SK-MEL-5 (cell line): ENCODE data around the gene AKAP8L. TPM values are rescaled to one million over a fixed set of nuclear protein-coding genes. Genes with fewer than 3 reads are reported as not detected.
"Not testable (repeated sequence)": the region's sequence is repeated elsewhere in the genome, so short reads cannot be mapped to it uniquely, and the experiment has no call there.

Source experiments
- DNase-seq: peaks from one replicate; pipeline ENCODE4 v3.0.0-alpha.2; 2016; ENCODE audit warnings: low read depth, low spot score
- in situ Hi-C: cut with HindIII; loops from 2 replicates; pipeline ENCODE4 v1.10.0; 2016; ENCODE audit warnings: low sequenced_read_pairs, high pct_unique_total_duplicates, low pct_unique_long_range_greater_than_20kb
- total RNA-seq: library from RNA; depleted of rRNA; stranded (reverse); fragments of >200 nt; shearing (Covaris generic); gene quantifications from 2 replicates; pipeline ENCODE4 v1.2.3, GENCODE V29; 2014

Gene AKAP8L
- total RNA-seq, 1 experiment from 2014 or later, result 41.1 TPM

DNA sequence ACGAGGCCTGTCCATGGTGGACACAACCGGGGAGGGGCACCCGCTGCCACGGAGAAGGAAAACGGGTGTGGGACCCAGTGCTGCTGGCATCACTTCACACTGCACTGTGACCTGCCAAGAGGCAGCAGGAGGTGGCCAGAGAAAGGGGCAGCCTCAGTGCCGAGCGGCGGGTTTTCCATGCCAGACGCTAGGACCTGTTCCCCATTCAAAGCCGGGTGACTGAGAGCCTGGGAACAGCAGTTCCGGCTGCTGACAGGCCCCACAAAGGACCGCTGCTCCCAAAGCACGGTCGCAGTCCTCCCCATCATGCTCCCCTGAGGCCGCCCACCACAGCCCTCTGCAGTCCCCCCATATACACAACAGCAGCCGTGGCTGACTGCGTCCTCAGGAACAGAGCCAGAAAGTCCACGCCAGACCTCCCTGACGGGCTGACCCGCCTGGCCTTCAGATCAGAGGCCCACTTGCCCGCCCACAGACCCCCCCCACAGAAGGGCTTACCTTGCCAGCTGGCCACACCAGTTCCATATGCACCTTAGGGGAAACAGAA lies 44.6 kb downstream of the AKAP8L start:
- DNase-seq, result no peak
- in situ Hi-C loops, result no loop called here

DNA sequence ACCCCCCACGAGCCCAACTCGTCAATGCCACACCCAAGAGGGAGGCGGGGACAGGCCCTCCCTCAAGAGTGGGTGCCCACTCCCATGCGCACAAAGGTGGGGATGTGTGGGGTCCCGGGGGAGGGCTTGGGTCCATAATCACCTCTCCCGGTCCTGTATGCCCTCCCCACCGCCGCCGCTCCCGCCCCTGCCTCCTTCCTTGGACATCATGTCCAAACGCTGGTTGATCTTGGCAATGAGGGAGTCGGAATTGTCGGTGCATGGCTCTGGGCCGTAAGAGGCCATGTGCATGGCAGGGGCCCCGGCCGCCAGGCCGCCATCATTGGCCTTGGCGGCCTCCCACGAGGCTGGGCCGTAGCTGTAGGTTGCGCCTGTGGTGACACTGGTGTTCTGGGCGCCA lies 45.1 kb downstream of the AKAP8L start:
- in situ Hi-C loops, result no loop called here
- DNase-seq, result no peak

DNA sequence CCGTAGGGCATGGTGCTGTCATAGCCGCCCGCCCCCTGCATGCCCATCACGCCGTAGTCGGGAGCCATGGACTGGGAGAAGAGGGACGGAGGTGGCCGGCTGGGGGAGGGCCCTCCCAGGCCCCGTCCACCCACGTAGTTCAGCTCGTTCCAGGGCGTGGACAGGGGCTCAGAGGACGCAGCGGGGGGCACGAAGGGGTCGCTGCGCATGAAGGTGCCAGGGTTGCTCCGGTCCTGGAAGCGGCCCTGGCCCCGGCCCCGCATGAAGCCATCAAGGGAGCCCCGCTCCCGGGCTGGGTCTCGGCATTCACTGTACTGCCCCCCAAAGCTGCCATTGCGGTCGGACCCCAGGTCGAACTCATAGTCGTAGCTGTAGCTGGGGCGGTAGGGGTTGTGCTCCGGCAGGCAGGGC lies 45.9 kb downstream of the AKAP8L start:
- in situ Hi-C loops, result no loop called here
- DNase-seq, result no peak

DNA sequence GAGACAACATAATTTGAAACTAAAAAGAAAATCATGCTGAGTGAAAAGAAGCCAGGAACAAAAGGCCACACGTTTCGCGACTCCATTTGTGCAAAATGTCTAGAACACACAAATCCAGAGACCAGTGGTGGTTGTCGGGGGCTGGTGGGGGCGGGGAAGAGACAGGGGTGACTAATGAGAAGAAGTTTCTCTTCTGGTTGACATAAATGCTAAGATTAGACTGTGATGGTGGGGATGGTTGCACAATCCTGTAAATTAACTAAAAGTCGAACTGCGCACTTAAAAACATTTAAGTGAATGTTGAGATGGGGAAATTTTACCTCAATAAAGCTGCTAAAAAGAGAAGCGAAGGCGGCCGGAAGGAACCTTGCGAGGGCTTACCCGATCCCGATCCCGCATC lies 46.3 kb downstream of the AKAP8L start:
- in situ Hi-C loops, result no loop called here
- DNase-seq, result no peak

DNA sequence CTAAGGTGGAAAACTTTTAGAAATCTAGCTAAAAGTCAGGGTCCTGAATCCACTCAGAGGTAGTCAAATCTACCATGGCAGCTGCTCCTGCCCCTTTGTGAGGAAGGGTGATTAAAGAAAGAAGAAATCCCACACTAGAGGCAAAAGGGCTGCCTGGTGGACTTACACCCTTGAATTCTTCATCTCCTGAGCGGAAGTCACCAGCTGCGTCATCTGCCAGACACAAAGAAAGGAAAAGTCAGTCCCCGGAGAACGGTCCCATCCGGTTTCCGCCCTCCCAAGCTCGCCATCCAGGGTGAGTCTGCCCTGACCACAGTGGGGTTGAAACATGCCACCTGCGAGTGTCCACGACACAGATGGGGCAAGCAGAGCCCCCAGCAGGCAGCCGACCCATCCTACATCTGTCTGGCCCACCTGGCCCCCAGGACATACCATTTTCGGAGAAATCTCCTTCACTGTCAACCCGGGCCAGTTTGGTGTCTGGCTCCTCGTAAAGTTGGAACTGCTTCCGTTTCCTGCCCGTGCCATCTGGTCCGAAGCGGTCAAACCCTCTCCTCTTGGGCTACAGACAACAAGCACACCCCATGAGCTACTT lies 46.9 kb downstream of the AKAP8L start:
- DNase-seq, result no peak
- in situ Hi-C loops, result no loop called here

DNA sequence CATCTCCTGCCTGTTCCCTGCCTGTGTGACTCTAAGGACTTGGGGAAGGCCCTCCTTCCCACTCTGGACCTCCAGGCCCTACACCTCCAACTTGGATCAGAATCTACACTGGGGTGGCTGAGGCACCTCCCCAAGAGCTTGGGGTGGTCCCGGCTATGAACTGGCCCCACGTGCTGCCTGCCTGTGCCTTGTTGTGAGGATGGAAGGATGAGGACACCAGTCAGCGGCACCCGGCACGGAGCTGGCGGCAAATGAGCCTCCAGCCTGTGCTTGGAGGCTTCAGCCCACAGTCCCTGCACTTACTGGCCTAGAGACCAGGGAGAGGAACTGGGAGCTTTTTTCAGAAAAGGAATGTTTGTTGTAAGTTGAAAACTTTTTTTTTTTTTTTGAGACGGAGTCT lies 47.7 kb downstream of the AKAP8L start:
- no peak for DNase-seq
- in situ Hi-C loops, result no loop called here

DNA sequence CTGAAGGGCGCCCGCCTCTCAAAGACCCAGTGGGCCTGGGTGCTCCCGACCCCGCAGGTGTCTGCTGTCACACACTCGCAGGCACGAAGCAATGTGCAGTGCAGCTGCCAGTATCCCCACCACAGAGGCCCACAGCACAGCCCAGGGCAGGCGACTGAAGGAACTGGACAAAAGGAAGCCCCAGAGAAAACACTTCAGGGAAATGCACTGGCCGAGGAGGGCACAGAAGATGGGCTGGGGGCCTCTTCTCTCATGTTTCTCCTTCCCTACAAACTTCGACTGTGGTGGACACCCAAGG lies 49.2 kb downstream of the AKAP8L start:
- DNase-seq, result no peak
- in situ Hi-C loops, result no loop called here

DNA sequence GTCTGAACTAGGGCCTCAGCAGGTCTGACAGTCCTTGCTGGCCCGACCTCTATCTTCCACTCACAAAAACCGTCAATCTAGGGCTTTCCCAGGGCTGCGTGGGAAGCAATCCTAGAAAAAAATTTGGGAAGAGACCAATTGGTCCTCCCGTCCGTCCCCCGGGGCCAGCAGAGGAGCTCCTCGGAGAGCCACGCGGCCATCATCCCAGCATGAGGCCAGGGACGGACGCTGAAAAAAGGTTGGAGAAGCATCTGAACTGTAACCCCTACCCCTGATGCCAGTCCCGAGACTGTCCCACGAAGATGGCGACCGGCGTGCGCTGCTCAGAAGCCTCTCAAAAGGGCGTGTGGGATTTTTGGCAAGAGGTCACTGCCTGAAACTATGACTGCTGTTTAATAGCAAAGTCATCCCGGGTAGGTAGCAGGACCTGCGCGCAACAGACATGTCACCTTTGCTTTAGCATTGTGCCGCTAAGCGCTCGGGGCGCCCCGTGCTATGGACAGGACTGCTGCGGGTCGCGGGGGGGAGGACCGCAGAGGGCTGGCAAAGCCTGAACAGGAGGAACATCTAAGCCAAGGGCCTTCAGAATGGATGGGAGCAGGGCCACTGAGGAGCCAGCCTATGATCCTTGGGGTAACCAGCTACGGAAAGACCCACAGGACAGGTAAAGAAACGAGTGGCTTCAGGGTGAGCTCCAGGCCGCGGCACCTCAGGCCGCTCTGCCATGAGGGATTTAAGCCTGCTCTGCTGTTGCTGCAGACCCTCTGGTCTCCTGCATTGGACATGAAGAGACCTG lies 49.8 kb downstream of the AKAP8L start:
- in situ Hi-C loops, result no loop called here
- no peak for DNase-seq

DNA sequence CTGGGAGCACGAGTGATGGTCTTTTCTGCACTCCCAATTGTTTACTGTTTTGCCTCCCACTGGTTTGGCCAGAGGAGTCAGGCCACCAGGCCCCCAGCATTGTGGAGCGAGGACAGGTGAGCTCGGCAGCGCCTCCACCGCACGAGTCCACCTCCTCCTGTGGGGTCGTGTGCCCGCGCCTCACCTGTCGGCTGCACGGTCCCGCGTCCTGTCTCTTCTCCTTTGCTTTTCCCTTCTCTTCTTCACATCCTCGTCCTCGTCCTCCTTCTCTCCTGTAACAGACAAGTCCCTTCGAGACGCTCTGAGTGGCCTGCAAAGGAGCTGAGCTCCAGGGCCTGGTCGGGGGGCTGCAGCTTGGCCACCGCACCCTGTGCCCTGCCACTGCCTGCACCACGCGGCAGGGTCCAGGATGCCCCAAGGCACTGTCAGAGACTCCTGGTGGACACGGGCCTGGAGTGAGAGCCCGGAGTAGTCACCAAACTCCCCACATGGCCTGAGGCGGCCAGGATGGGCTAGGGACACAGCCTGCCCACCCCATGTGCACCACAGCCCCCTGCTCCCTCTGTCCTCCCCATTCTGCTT lies 50.6 kb downstream of the AKAP8L start:
- in situ Hi-C loops, result no loop called here
- no peak for DNase-seq

DNA sequence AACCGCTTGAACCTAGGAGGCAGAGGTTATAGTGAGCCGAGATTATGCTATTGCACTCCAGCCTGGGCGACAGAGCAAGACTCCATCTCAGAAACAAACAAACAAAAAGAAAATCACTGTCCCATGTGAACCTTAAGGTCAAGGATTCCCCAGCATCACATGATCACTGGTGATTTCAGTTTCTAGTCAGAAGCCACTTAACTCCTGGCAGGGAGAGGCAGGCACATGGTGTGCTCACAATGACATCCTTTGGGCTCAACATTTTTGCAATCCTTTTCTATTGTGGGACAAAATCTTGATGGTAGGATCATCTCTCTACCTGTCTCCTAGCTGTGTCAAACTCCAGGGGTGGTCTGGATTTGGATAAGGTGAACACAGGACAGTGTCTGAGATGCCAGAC lies 51.3 kb downstream of the AKAP8L start:
- DNase-seq, result peak; percentile 40
- in situ Hi-C loops, result no loop called here

DNA sequence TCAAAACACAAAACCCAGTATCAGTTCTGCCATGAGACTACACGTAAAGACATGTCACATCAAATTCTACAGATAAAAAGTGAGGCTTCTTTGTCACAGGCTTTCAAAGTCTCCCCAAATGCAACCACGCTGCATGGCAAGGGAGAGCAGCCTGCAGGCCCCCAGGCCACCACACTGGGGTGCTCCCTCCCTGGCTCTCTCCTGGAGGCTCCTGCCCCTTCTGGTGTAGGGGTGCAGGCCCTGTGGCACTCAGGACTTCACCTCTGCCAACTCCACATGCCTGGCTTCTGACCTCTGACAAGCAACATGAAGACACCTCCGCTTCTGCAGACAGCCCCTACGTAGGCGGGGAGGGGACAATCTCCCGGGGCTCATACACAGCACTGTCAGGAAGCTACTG lies 53.5 kb downstream of the AKAP8L start:
- in situ Hi-C loops, result no loop called here
- DNase-seq, result no peak

DNA sequence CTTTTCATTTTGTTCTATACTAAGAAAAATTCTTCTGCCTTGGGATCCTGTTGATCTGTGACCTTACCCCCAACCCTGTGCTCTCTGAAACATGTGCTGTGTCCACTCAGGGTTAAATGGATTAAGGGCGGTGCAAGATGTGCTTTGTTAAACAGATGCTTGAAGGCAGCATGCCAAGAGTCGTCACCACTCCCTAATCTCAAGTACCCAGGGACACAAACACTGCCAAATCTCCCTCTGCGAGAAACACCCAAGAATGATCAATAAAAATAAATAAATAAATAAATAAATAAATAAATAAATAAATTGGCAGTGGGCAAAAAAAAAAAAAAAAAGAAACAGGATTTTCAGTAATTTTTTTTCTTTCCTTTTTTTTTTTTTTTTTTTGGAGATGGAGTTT lies 55.0 kb downstream of the AKAP8L start:
- in situ Hi-C loops, DNase-seq: not testable (repeated sequence)

DNA sequence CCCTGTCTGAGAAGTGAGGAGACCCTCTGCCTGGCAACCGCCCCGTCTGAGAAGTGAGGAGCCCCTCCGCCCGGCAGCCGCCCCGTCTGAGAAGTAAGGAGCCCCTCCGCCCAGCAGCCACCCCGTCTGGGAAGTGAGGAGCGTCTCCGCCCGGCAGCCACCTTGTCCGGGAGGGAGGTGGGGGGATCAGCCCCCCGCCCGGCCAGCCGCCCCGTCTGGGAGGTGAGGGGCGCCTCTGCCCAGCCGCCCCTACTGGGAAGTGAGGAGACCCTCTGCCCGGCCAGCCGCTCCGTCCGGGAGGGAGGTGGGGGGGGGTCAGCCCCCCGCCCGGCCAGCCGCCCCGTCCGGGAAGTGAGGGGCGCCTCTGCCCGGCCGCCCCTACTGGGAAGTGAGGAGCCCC lies 55.7 kb downstream of the AKAP8L start:
- in situ Hi-C loops, DNase-seq: not testable (repeated sequence)

DNA sequence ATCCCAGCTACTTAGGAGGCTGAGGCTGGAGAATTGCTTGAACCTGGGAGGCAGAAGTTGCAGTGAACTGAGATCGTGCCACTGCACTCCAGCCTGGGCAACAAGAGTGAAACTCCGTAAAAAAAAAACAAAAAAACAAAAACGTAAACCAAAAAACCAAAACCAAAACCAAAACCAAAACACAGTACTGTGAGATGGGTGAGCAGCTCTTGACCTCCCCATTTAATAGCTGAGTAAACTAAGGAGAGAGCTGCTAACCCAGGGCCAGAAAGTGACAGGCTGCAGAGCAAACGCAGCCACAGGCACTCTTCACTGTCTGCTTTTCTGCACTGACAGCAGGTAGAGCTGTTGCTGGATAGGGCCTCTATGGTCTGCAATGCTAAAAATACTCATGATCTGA lies 58.8 kb downstream of the AKAP8L start:
- in situ Hi-C loops, result not testable (repeated sequence)

DNA sequence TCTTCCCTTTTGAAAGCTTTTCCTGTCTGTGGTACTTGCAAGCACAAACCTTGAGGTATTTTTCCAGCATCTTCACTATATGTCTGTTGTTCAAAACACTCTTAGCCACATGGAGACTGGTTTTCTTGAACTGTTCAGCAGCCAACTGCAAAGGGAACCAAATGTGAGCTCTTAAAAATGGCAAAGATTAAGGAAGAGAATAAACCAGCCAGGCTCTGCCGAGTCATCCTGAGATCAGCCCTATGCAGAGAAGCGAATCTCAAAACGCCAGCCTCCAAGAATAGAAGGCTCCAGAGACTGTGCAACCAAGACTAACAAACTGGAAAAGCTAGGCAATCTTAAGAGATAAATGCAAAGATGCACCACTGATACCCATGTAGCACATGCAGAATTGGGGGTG lies 59.9 kb downstream of the AKAP8L start:
- no peak for DNase-seq
- in situ Hi-C loops, result no loop called here

More for the DNA sequence above, 58.8 kb downstream of the AKAP8L start:
- DNase-seq, result not testable (repeated sequence)

DNA sequence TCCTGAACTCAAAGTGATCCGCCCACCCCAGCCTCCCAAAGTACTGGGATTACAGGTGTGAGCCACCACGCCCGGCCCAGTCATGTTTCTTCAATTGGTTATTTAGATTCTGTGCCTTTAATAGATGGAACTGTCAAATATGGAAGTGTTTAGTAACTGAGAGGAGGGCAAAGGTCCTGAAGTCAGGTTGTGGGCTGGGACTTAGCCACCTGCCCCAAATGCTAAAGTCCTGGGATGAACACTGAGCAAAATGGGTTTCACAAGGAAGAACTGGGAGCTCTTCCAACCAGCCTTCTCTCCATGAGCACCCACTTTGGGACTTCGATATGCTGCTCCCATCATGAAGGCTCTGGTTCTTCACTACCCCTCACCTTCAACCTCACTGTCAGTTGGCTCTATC lies 60.9 kb downstream of the AKAP8L start:
- no peak for DNase-seq
- in situ Hi-C loops, result no loop called here

DNA sequence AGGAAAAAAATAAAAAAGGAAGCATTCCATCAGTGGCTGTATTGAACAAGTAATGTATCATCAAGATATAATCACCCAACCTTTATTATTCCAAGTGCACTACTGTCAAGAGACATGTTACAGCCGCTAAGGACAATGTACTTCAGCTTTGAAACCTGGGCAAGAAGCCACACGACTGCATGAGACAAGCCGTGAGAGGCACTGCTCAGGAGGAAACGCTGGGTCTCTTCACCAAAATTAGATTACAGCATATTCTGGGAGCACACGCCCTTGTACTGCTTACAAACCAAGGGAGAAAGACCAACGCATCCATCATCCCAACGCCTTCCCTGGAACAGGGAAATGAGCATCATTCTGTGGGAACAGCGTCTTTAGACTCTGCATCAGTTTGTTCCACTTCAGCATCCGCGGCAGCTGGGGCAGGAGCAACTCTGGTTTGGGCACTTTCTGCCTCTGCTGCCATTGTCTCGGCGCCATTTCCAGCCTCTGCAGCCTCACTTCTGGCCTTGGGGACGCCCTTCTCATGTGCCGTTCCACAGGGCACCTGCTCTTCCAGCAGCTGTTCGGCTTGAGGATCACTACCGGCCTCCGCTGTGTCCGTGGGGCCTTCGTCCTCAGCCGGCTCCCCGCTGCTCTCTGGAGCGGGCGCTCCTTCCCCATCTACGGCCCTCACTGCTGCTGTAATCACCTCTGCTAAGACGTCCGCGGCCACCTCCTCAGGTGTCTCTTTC lies 64.1 kb downstream of the AKAP8L start:
- in situ Hi-C loops, result no loop called here
- DNase-seq, result no peak

DNA sequence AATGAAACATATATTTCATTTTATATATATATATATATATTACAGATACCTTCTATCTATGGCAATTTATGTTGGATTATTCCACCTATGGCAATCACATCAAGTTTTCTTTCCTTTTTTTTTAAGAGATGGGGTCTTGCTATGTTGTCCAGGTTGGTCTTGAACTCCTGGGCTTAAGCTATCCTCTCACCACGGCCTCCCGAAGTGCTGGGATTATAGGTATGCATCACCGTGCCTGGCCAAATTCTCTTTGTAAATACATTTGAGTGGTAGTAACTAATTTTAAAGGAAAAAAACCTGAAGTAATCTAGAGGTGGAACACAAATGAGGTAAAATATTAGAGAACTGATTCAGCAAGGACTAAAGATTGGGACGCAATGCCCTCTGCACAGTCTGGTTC lies 64.9 kb downstream of the AKAP8L start:
- DNase-seq, result no peak
- in situ Hi-C loops, result no loop called here
